Stimulated activated CD8-positive, alpha-beta memory T cell treated with anti-CD3 and anti-CD28 coated beads, Interleukin-15, amount 100 ng/mL, for 48 hours (primary cell): Measurements from ENCODE around the gene KIR3DL1.
A peak's percentile ranks its signal among the peaks of the same experiment; 100 is the strongest.
"Not testable (repeated sequence)": the region's sequence is repeated elsewhere in the genome, so short reads cannot be mapped to it uniquely, and the experiment has no call there.

ENCODE experiments used
- DNase-seq, 2 donors: peaks; one replicate each; pipeline ENCODE4 v3.0.0-alpha.2; 2020; ENCODE audit warnings: low read depth in 2 of 2

Gene KIR3DL1

GRCh38 chr19:54814571-54814970 lies 1.7 kb upstream of the KIR3DL1 start:
- DNase-seq, result not testable (repeated sequence)

- DNase-seq, result no peak
Measured at GRCh38 chr19:54817670-54818536, 1.6 kb downstream of the KIR3DL1 start.

GRCh38 chr19:54824416-54824815 lies 8.1 kb downstream of the KIR3DL1 start:
- not testable (repeated sequence) for DNase-seq

- DNase-seq, result not testable (repeated sequence)
Measured at GRCh38 chr19:54825326-54825725, 9.1 kb downstream of the KIR3DL1 start.

GRCh38 chr19:54828064-54828463 lies 11.8 kb downstream of the KIR3DL1 start:
- not testable (repeated sequence) for DNase-seq

GRCh38 chr19:54832496-54832895 lies 16.2 kb downstream of the KIR3DL1 start, which contains the start of gene KIR2DS4:
KIR2DS4 (plus strand) TSS chr19:54832676.
- DNase-seq, result not testable (repeated sequence)

- peak in 1 of 2 donors; percentile 6 for DNase-seq
Measured at GRCh38 chr19:54835126-54835525, 18.9 kb downstream of the KIR3DL1 start.

- DNase-seq, result not testable (repeated sequence)
Measured at GRCh38 chr19:54837522-54837921, 21.3 kb downstream of the KIR3DL1 start.

GRCh38 chr19:54843171-54843570 lies 26.9 kb downstream of the KIR3DL1 start:
- not testable (repeated sequence) for DNase-seq

- not testable (repeated sequence) for DNase-seq
Measured at GRCh38 chr19:54850061-54850640, 33.9 kb downstream of the KIR3DL1 start, which contains the start of gene KIR3DL2. KIR3DL2 (plus strand) TSS chr19:54850443; CDS start chr19:54850476, 33 bp downstream.

- no peak for DNase-seq
Measured at GRCh38 chr19:54850930-54851329, 34.7 kb downstream of the KIR3DL1 start.

GRCh38 chr19:54851353-54851752 lies 35.1 kb downstream of the KIR3DL1 start:
- no peak for DNase-seq

GRCh38 chr19:54855241-54855640 lies 39.0 kb downstream of the KIR3DL1 start:
- not testable (repeated sequence) for DNase-seq

- not testable (repeated sequence) for DNase-seq
Measured at GRCh38 chr19:54858476-54858875, 42.2 kb downstream of the KIR3DL1 start.

- not testable (repeated sequence) for DNase-seq
Measured at GRCh38 chr19:54859421-54859820, 43.2 kb downstream of the KIR3DL1 start.

GRCh38 chr19:54863459-54863858 lies 47.2 kb downstream of the KIR3DL1 start:
- not testable (repeated sequence) for DNase-seq

- no peak for DNase-seq
Measured at GRCh38 chr19:54871696-54872095, 55.4 kb downstream of the KIR3DL1 start.

- no peak for DNase-seq
Measured at GRCh38 chr19:54873990-54874389, 57.7 kb downstream of the KIR3DL1 start, which contains the start of gene FCAR. FCAR (plus strand) TSS chr19:54874235; CDS start chr19:54874290, 55 bp downstream.

GRCh38 chr19:54875506-54875905 lies 59.2 kb downstream of the KIR3DL1 start:
- no peak for DNase-seq

- DNase-seq, result no peak
Measured at GRCh38 chr19:54877471-54877870, 61.2 kb downstream of the KIR3DL1 start.
